Loucy (cell line): ENCODE data around the gene SLIT1.

ENCODE experiments used
- H2AFZ ChIP-seq: fragments of 200-600 bp; sonication (generic); 2 replicates; pipeline ENCODE4 v1.6.0; 2016; ENCODE audit warnings: antibody characterized with exemption, mild to moderate bottlenecking, low read length, moderate library complexity
- H3F3A ChIP-seq: fragments of 200-600 bp; 2 replicates; pipeline ENCODE4 v1.6.0; 2016; ENCODE audit warnings: antibody characterized with exemption, low read depth, mild to moderate bottlenecking
- H3K27me3 ChIP-seq: fragments of 200-600 bp; sonication (generic); 2 replicates; pipeline ENCODE4 v1.6.1; 2014; ENCODE audit warnings: low read length, mild to moderate bottlenecking; ENCODE audit not compliant: insufficient read depth, poor library complexity, severe bottlenecking
- H3K36me3 ChIP-seq: fragments of 200-600 bp; sonication (generic); 2 replicates; pipeline ENCODE4 v1.6.1; 2016; ENCODE audit warnings: low read length; ENCODE audit not compliant: insufficient read depth
- H3K4me1 ChIP-seq: fragments of 200-600 bp; sonication (generic); 2 replicates; pipeline ENCODE4 v1.5.1; 2014; ENCODE audit warnings: low read length, mild to moderate bottlenecking; ENCODE audit not compliant: insufficient read depth, poor library complexity, severe bottlenecking
- H3K4me2 ChIP-seq: fragments of 200-600 bp; sonication (generic); 2 replicates; pipeline ENCODE4 v1.6.0; 2014; ENCODE audit warnings: antibody characterized with exemption, low read length, low read depth, mild to moderate bottlenecking; ENCODE audit not compliant: poor library complexity, severe bottlenecking
- H3K4me3 ChIP-seq: fragments of 200-600 bp; sonication (generic); 2 replicates; pipeline ENCODE4 v1.5.1; 2014; ENCODE audit warnings: low read length, mild to moderate bottlenecking, mixed read lengths; ENCODE audit not compliant: poor library complexity, severe bottlenecking
- H3K79me2 ChIP-seq: fragments of 200-600 bp; sonication (generic); 2 replicates; pipeline ENCODE4 v1.6.1; 2014; ENCODE audit warnings: low read length; ENCODE audit not compliant: insufficient read depth
- H3K9ac ChIP-seq: fragments of 200-600 bp; sonication (generic); 2 replicates; pipeline ENCODE4 v1.6.0; 2014; ENCODE audit warnings: mild to moderate bottlenecking, low read depth, low read length, moderate library complexity; ENCODE audit not compliant: poor library complexity, severe bottlenecking
- H3K9me2 ChIP-seq: fragments of 200-600 bp; sonication (generic); replicated peaks from 2 replicates; pipeline ENCODE4 v1.6.1; 2016; ENCODE audit warnings: low read depth, low read length, mixed read lengths
- H3K9me3 ChIP-seq: fragments of 200-600 bp; sonication (generic); 2 replicates; pipeline ENCODE4 v1.6.1; 2014; ENCODE audit warnings: mild to moderate bottlenecking, antibody characterized with exemption, low read length, low read depth; ENCODE audit not compliant: insufficient read depth
- H4K20me1 ChIP-seq: fragments of 200-600 bp; sonication (generic); 2 replicates; pipeline ENCODE4 v1.6.0; 2014; ENCODE audit warnings: antibody characterized with exemption, low read length, mild to moderate bottlenecking; ENCODE audit not compliant: insufficient read depth, poor library complexity, severe bottlenecking
- CTCF ChIP-seq: fragments of 200-600 bp; sonication (generic); conservative IDR thresholded peaks from 2 replicates; pipeline ENCODE4 v1.5.1; 2014; ENCODE audit warnings: mild to moderate bottlenecking, antibody characterized with exemption, low read length
- EZH2phosphoT487 ChIP-seq: fragments of 200-600 bp; IDR thresholded peaks from 2 replicates; pipeline ENCODE4 v1.6.1; 2018; ENCODE audit warnings: antibody characterized with exemption, mild to moderate bottlenecking, moderate library complexity, borderline replicate concordance

Gene SLIT1

DNA sequence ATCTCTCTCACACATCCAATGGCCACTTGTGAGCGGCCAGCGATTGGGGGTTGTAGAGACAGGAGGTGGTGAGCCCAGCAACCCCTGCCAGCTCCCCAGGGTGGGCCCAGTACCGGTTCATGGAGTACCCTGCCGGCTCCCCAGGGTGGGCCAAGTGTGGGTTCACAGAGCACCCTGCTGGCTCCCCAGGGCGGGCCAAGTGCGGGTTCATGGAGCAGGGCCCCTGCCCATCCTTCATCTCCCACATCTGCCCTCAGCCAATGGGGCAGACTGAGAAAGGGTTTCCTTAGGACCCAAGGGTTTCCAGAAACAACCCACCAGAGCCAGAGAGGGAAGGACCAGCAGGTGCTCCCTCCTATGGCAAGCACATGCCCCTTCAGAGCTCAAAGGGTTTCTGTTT lies 21.4 kb upstream of the SLIT1 start:
- Histone ChIP-seq H3K9ac (no peak overlapping the region), H3K36me3 (no peaks in the 10 kb centered on the region), H2AFZ (no peak overlapping the region), H4K20me1 (no peaks in the 10 kb centered on the region), H3K9me2 (no peaks in the 10 kb centered on the region), H3K4me3 (no peak overlapping the region), H3F3A (no peaks in the 10 kb centered on the region), H3K79me2 (no peaks in the 10 kb centered on the region), H3K27me3 (no peaks in the 10 kb centered on the region), H3K4me1 (no peaks in the 10 kb centered on the region), H3K4me2 (no peak overlapping the region), H3K9me3 (no peaks in the 10 kb centered on the region)
- no peak for TF ChIP-seq EZH2phosphoT487
- no peak for TF ChIP-seq CTCF

GRCh38 chr10:97204826-97205679 lies 19.3 kb upstream of the SLIT1 start:
- no peak overlapping the region for H3K9ac ChIP-seq
- no peaks in the 10 kb centered on the region for H3K9me2 ChIP-seq
- no peaks in the 10 kb centered on the region for H3K9me3 ChIP-seq
- H3K4me3 ChIP-seq: no peak overlapping the region
- H3K36me3 ChIP-seq: no peaks in the 10 kb centered on the region
- H3K4me2 ChIP-seq: no peak overlapping the region
- H3K27me3 ChIP-seq: no peaks in the 10 kb centered on the region
- H2AFZ ChIP-seq: no peak overlapping the region
- H4K20me1 ChIP-seq: no peaks in the 10 kb centered on the region
- peaks cover 17% of the 10 kb centered on the region for H3K4me1 ChIP-seq
- H3F3A ChIP-seq: no peaks in the 10 kb centered on the region
- H3K79me2 ChIP-seq: no peaks in the 10 kb centered on the region
- TF ChIP-seq CTCF (no peak), EZH2phosphoT487 (no peak)

DNA sequence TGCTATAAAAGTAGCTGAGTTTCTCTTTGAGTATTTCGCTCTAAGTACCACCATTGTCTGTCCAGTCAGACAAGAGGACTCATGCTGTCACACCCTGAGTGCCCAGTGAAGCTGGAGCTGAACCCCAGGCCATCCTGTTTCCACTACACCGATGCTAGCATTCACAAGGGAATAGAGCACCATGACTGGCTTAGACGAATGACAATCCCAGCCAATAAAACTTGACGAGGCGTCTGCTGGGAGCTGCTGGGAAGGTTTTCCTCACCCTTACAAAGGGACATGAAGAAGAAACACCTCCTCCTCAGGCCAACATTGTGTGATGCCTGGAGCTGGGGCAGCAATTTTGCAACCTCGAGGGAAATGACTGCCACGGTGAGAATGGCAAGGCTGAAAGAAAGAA lies 17.5 kb upstream of the SLIT1 start:
- no peak overlapping the region for H3K4me3 ChIP-seq
- H3F3A ChIP-seq: no peaks in the 10 kb centered on the region
- no peak for TF ChIP-seq EZH2phosphoT487
- no peak for TF ChIP-seq CTCF
- H4K20me1 ChIP-seq: no peaks in the 10 kb centered on the region
- no peaks in the 10 kb centered on the region for H3K9me2 ChIP-seq
- no peaks in the 10 kb centered on the region for H3K9me3 ChIP-seq
- peaks cover 24% of the 10 kb centered on the region for H3K4me1 ChIP-seq
- no peak overlapping the region for H3K4me2 ChIP-seq
- H3K27me3 ChIP-seq: no peaks in the 10 kb centered on the region
- H3K36me3 ChIP-seq: no peaks in the 10 kb centered on the region
- no peak overlapping the region for H2AFZ ChIP-seq
- H3K9ac ChIP-seq: no peak overlapping the region
- H3K79me2 ChIP-seq: no peaks in the 10 kb centered on the region
